Mesangial cell (primary cell): ENCODE results near the gene PAK4. TPM values are rescaled to one million over a fixed set of nuclear protein-coding genes. Genes with fewer than 3 reads are reported as not detected.

Experiments used
- total RNA-seq: library from RNA; depleted of rRNA; stranded (reverse); fragments of >200 nt; gene quantifications from 2 replicates; pipeline ENCODE4 v1.2.3, GENCODE V29; 2015

PAK4 gene
- total RNA-seq: 28.9 and 40.7 TPM in 2 replicates

DNA sequence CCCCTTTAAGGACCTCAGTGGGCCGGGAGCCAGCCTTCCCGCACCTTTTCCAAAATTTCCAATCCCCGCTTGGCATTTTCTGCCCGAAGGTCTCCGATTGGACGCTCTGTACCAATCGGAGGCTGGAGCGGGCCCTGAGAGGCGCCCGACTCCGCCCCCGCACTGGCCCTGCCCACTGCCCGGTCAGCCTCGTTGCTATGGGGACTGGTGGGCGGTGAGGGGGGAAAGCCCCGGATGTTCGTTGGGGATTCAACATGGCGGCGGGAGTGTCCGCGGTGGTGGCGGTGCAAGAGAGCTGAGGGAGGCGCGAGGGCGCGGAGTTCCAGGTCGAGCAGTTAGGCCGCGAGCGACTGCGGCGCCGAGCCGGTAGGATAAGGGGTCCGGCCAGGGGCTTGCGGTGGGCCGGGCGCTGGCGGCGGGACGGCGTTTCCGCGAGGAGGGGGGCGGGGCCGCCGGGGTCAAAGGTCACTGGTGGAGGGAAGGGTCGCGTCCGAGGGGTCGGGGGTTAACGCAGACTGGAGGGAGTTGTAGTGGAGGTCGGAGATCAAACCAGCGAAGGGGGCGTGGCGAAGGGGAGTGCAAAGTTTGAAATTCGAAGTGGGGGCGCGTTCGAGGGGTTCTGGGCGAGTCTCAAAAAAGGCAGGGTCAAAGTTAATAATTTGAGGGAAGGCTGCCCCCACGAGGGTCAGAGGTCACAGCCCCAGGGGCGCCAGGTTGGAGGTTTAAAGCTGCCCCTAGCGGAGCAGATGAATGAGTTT lies at the start of gene PAK4:
TSS of gene PAK4 (plus strand) at position 233 of the 758 bp plus-strand sequence. CDS start 43,768 bp downstream, outside the sequence.

GRCh38 chr19:39083983-39084731 lies 41.4 kb upstream of the PAK4 start, which contains the start of gene ACP7:
ACP7 (plus strand) TSS chr19:39084368; CDS start chr19:39085270, 902 bp downstream.

GRCh38 chr19:39196860-39197562 lies 71.4 kb downstream of the PAK4 start, which contains the start of gene NCCRP1:
NCCRP1 (plus strand) TSS chr19:39196964; CDS start chr19:39196983, 19 bp downstream.

GRCh38 chr19:39203372-39204341 lies 78.1 kb downstream of the PAK4 start, which contains the start of gene SYCN:
SYCN (minus strand) TSS chr19:39204263; CDS start chr19:39204254, 9 bp downstream.

Other genes with a start within 250 kb of the PAK4 start
- gene RINL, start 247.5 kb upstream of the PAK4 start, total RNA-seq: 3.1 and 10.0 TPM in 2 replicates
- 37.5 and 79.6 TPM in 2 replicates for gene SIRT2, start 226.2 kb upstream of the PAK4 start, total RNA-seq
- 19.8 and 23.3 TPM in 2 replicates for gene NFKBIB, start 225.8 kb upstream of the PAK4 start, total RNA-seq
- gene CCER2, start 213.6 kb upstream of the PAK4 start, total RNA-seq: not detected in 2 replicates
- gene SARS2, start 195.0 kb upstream of the PAK4 start, total RNA-seq: 40.6 and 49.3 TPM in 2 replicates
- gene MRPS12, start 194.8 kb upstream of the PAK4 start, total RNA-seq: 57.4 and 89.6 TPM in 2 replicates
- gene FBXO17, start 150.0 kb upstream of the PAK4 start, total RNA-seq: 22.5 and 53.4 TPM in 2 replicates
- 3.4 and 7.3 TPM in 2 replicates for gene FBXO27, start 93.2 kb upstream of the PAK4 start, total RNA-seq
- not detected in 2 replicates for gene ACP7, start 41.4 kb upstream of the PAK4 start, total RNA-seq
- 0.25 TPM in 1 of 2 replicates, not detected in the other for gene NCCRP1, start 71.2 kb downstream of the PAK4 start, total RNA-seq
- gene SYCN, start 78.5 kb downstream of the PAK4 start, total RNA-seq: not detected in 2 replicates
- gene IFNL3, start 119.2 kb downstream of the PAK4 start, total RNA-seq: not detected in 2 replicates
- not detected in 2 replicates for gene IFNL4, start 123.1 kb downstream of the PAK4 start, total RNA-seq
- gene IFNL2, start 142.6 kb downstream of the PAK4 start, total RNA-seq: not detected in 2 replicates
- not detected in 2 replicates for gene IFNL1, start 170.6 kb downstream of the PAK4 start, total RNA-seq
- 0.65 and 1.0 TPM in 2 replicates for gene LRFN1, start 195.1 kb downstream of the PAK4 start, total RNA-seq
- not detected in 2 replicates for gene GMFG, start 210.3 kb downstream of the PAK4 start, total RNA-seq
- 94.0 and 133 TPM in 2 replicates for gene SAMD4B, start 216.6 kb downstream of the PAK4 start, total RNA-seq